RWPE2 (cell line): ENCODE data around the gene TMEM54.

ENCODE experiments used
- ATAC-seq: fragments of 200-7000 bp; cut with Tn5 transposase; 3 replicates; pipeline ENCODE4 v1.9.1; 2021; ENCODE audit warnings: low read depth
- DNase-seq: peaks from one replicate; pipeline ENCODE4 v3.0.0-alpha.2; 2020; ENCODE audit warnings: low spot score
- H3K27ac ChIP-seq: fragments of 450-650 bp; 2 replicates; pipeline ENCODE4 v1.5.1; 2017; ENCODE audit warnings: mild to moderate bottlenecking; ENCODE audit not compliant: poor library complexity, severe bottlenecking
- H3K27me3 ChIP-seq: fragments of 250-450 bp; sonication (Bioruptor Pico); 2 replicates; pipeline ENCODE4 v1.5.1; 2021; ENCODE audit warnings: mild to moderate bottlenecking, moderate library complexity; ENCODE audit not compliant: insufficient read depth, poor library complexity, severe bottlenecking
- H3K36me3 ChIP-seq: fragments of 250-450 bp; sonication (Bioruptor Pico); 2 replicates; pipeline ENCODE4 v1.5.1; 2020; ENCODE audit warnings: low read depth, mild to moderate bottlenecking, moderate library complexity
- H3K4me1 ChIP-seq: fragments of 250-450 bp; sonication (Bioruptor Pico); 2 replicates; pipeline ENCODE4 v1.5.1; 2021; ENCODE audit warnings: mild to moderate bottlenecking, moderate library complexity; ENCODE audit not compliant: insufficient read depth, poor library complexity, severe bottlenecking
- H3K4me3 ChIP-seq: fragments of 250-450 bp; sonication (Bioruptor Pico); 2 replicates; pipeline ENCODE4 v1.5.1; 2021; ENCODE audit warnings: mild to moderate bottlenecking, moderate library complexity; ENCODE audit not compliant: severe bottlenecking
- H3K9me3 ChIP-seq: fragments of 250-450 bp; sonication (Bioruptor Pico); 2 replicates; pipeline ENCODE4 v1.5.1; 2021; ENCODE audit warnings: mild to moderate bottlenecking, moderate library complexity; ENCODE audit not compliant: severe bottlenecking
- CTCF ChIP-seq: fragments of 450-650 bp; IDR thresholded peaks from one replicate; pipeline ENCODE4 v1.5.1; 2017; ENCODE audit warnings: mild to moderate bottlenecking, moderate library complexity; ENCODE audit not compliant: poor library complexity, severe bottlenecking

The TMEM54 gene

GRCh38 chr1:32928285-32928684 lies 27.1 kb upstream of the TMEM54 start:
- DNase-seq (no peak), ATAC-seq (no peak)
- no peaks in the 10 kb centered on the region for H3K9me3 ChIP-seq
- H3K36me3 ChIP-seq, result no peaks in the 10 kb centered on the region
- H3K27ac ChIP-seq, result no peak overlapping the region
- no peaks in the 10 kb centered on the region for H3K4me1 ChIP-seq
- H3K4me3 ChIP-seq, result no peak overlapping the region
- H3K27me3 ChIP-seq, result no peaks in the 10 kb centered on the region
- TF ChIP-seq CTCF, result no peak

- DNase-seq, result no peak
- Histone ChIP-seq H3K4me1 (no peaks in the 10 kb centered on the region), H3K27me3 (no peaks in the 10 kb centered on the region), H3K4me3 (no peak overlapping the region), H3K36me3 (no peaks in the 10 kb centered on the region), H3K9me3 (no peaks in the 10 kb centered on the region), H3K27ac (no peak overlapping the region)
- TF ChIP-seq CTCF, result no peak
- no peak for ATAC-seq
Measured at GRCh38 chr1:32927441-32927840, 26.3 kb upstream of the TMEM54 start.

- no peaks in the 10 kb centered on the region for H3K36me3 ChIP-seq
- ATAC-seq (no peak), DNase-seq (no peak)
- no peaks in the 10 kb centered on the region for H3K9me3 ChIP-seq
- no peak for TF ChIP-seq CTCF
- H3K27ac ChIP-seq, result no peak overlapping the region
- H3K4me1 ChIP-seq, result no peaks in the 10 kb centered on the region
- no peak overlapping the region for H3K4me3 ChIP-seq
- no peaks in the 10 kb centered on the region for H3K27me3 ChIP-seq
Measured at GRCh38 chr1:32926562-32926961, 25.4 kb upstream of the TMEM54 start.

GRCh38 chr1:32925403-32926162 lies 24.4 kb upstream of the TMEM54 start:
- TF ChIP-seq CTCF, result no peak
- DNase-seq (no peak), ATAC-seq (no peak)
- Histone ChIP-seq H3K4me1 (no peaks in the 10 kb centered on the region), H3K27ac (no peak overlapping the region), H3K9me3 (no peaks in the 10 kb centered on the region), H3K4me3 (no peak overlapping the region), H3K27me3 (no peaks in the 10 kb centered on the region), H3K36me3 (no peaks in the 10 kb centered on the region)

GRCh38 chr1:32924881-32925344 lies 23.7 kb upstream of the TMEM54 start:
- Histone ChIP-seq H3K9me3 (no peaks in the 10 kb centered on the region), H3K36me3 (no peaks in the 10 kb centered on the region), H3K4me1 (no peaks in the 10 kb centered on the region), H3K27ac (no peak overlapping the region), H3K27me3 (no peaks in the 10 kb centered on the region), H3K4me3 (no peak overlapping the region)
- DNase-seq (no peak), ATAC-seq (no peak)
- no peak for TF ChIP-seq CTCF
